Activated CD4-positive, alpha-beta T cell treated with anti-CD3 and anti-CD28 coated beads, Interleukin-2, amount 50 U/mL, for 24 hours (primary cell): ENCODE data around the gene CMIP.

Experiments used
- DNase-seq, 2 donors: peaks; one replicate each; pipeline ENCODE4 v3.0.0-alpha.2; 2020; ENCODE audit warnings: low read depth in 1 of 2, low spot score in 1 of 2

CMIP gene

GRCh38 chr16:81446907-81447268, 2.3 kb downstream of the CMIP start:
- DNase-seq, result no peak

- DNase-seq, result no peak
These were observed 2.9 kb downstream of the CMIP start for GRCh38 chr16:81447383-81448101.

- DNase-seq, result no peak
These were observed 3.8 kb downstream of the CMIP start for GRCh38 chr16:81448154-81449131.

- DNase-seq, result no peak
These were observed 4.6 kb downstream of the CMIP start for GRCh38 chr16:81449241-81449640.

- DNase-seq, result no peak
These were observed 5.4 kb downstream of the CMIP start for GRCh38 chr16:81449899-81450608.

GRCh38 chr16:81450783-81451491, 6.3 kb downstream of the CMIP start:
- no peak for DNase-seq

GRCh38 chr16:81451753-81452680, 7.4 kb downstream of the CMIP start:
- no peak for DNase-seq

- DNase-seq, result no peak
These were observed 8.6 kb downstream of the CMIP start for GRCh38 chr16:81453091-81453728.

- DNase-seq, result no peak
These were observed 9.4 kb downstream of the CMIP start for GRCh38 chr16:81454044-81454443.

GRCh38 chr16:81455006-81455405, 10.4 kb downstream of the CMIP start:
- no peak for DNase-seq

- no peak for DNase-seq
These were observed 11.3 kb downstream of the CMIP start for GRCh38 chr16:81455720-81456494.

GRCh38 chr16:81456523-81457325, 12.1 kb downstream of the CMIP start:
- no peak for DNase-seq

GRCh38 chr16:81457326-81458133, 12.9 kb downstream of the CMIP start:
- no peak for DNase-seq

- DNase-seq, result no peak
These were observed 13.6 kb downstream of the CMIP start for GRCh38 chr16:81458149-81458669.

- DNase-seq, result no peak
These were observed 14.4 kb downstream of the CMIP start for GRCh38 chr16:81458827-81459598.

GRCh38 chr16:81460075-81460474, 15.5 kb downstream of the CMIP start:
- no peak for DNase-seq
